HG03159 (cell line): ENCODE results near the gene ZDHHC20.

Source experiments
- ATAC-seq: cut with Tn5 transposase; IDR thresholded peaks from one replicate; pipeline ENCODE4 v1.9.1; 2021; ENCODE audit warnings: mild to moderate bottlenecking, moderate library complexity; ENCODE audit not compliant: unreplicated experiment

ZDHHC20 gene

DNA sequence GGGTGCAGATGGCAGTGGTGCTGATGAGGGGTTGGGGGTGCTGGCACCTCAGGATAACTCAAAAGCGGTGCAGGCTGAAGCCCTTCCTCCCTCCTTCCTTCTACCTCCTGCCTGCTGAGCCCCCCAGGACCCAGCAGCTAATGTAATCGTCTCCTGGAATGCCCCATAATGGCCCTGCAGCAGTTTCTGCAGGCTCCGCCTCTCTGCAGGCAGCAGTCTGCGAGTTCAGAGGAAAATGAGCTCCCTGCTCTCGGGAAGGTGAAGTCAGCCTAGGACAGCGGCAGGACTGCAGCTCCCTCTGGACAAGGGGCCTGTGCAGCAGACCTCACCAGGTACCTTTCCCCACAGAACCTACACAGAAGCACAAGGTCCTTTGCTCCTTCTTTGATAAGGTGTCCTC is 130.9 kb downstream of the ZDHHC20 start:
- no peak for ATAC-seq

DNA sequence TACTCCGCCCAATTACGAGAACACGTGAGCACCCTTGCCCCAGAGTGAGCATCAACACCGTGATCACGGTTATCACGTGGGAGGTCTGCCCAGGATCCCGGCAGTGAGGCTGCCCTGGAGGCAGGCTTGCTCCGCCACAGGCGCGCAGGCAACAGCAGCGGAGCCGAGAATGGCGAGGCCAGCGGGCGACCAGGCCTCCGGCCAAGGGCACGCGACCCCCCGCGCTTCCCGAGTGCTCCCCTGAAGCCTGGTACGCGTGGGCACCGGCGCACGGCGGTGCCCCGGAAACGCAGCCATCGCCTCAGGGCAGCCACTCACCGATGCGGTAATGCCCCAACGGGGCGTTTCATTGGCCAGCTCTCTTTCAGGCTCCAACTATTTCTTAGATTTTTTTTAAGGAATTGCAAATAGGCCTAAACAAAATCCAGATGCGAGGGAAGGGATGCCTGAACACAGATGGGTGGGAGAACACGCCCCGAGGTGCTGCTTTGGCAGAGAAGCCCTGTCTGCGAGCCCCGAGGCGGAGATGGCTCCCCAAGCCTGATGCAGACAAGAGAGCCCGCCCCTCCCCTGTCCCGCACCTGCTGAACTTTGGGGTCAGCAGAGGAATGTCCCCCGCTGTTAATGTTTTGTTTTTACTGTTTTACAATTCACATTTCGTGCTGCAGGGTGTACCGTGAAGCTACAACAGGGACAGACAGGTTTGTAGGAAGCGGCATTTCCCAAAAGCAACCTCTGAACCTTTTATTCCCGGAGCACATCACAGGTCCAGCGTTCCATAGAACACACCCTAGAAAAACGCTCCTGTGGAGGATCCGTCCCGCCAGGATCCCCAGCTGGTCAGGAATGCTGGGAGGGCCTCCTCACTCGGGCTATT is 132.7 kb downstream of the ZDHHC20 start:
- no peak for ATAC-seq

DNA sequence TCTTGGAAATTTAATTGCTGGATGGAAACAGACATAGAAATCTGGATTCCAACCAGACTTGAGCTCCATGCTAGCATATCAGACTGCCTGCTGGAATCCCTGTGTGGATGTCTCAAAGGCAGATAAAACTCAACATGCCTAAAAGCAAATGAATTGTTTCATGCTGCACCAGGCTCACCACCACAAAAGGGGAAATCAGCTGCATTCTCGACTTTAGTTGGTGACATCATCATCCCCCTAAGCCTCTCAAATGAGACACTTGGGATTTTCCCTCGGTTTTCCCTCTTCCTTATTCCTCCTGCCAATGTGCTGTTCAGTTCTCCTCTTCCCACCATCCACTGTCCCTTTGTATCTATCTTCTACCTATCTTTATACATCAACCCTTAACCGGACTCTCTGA is 134.3 kb downstream of the ZDHHC20 start:
- no peak for ATAC-seq

DNA sequence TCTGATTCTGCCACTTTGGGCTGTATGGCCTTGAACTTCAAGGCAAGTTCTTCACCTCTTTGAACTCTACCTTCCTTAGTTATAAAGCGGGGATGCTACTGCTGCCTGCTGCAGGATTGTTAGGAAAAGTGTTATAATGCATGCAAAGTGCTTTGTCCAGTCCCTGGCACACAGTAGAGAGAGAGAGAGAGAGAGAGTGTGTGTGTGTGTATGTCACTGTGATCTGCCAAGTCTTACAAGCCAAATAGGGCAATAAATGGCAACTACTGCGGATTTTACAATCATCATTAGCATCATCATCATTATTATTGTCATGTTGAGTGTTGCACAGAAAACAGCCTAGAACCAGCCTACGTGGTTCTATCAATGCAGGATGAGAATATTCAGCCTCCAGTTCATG is 136.1 kb downstream of the ZDHHC20 start:
- no peak for ATAC-seq
